ENCODE results near the gene FBL. TPM values are rescaled to one million over a fixed set of nuclear protein-coding genes. Genes with fewer than 3 reads are reported as not detected.

Gene FBL
- total RNA-seq, 1 donor from 2014 or later: 135 TPM

GRCh38 chr19:39848392-39848791 is 2.2 kb upstream of the FBL start:
- Histone ChIP-seq H3K9me3 (ENCODE audit: insufficient read depth, low read depth, low read length) (no peaks in the 10 kb centered on the region), H3K4me2 (ENCODE audit: low read length) (no peak overlapping the region), H3K36me3 (ENCODE audit: insufficient read depth, low read length) (no peaks in the 10 kb centered on the region), H3K79me2 (ENCODE audit: insufficient read depth, low read length) (peaks cover 28% of the 10 kb centered on the region), H4K20me1 (ENCODE audit: insufficient read depth, low read length) (peaks cover 24% of the 10 kb centered on the region), H3K9ac (ENCODE audit: low read length) (no peak overlapping the region), H3K27me3 (ENCODE audit: insufficient read depth, low read length) (no peaks in the 10 kb centered on the region), H3K4me3 (ENCODE audit: insufficient read depth, low read depth, low read length) (no peak overlapping the region), H2AFZ (ENCODE audit: low read depth, low read length) (no peak overlapping the region), H3K4me1 (ENCODE audit: insufficient read depth, low read length) (peaks cover 20% of the 10 kb centered on the region), H3K27ac (ENCODE audit: low read depth, low read length) (no peak overlapping the region)
- Mint-ChIP-seq H3K36me3 (ENCODE audit: low read depth, unreplicated experiment) (no peaks in the 10 kb centered on the region), H3K9me3 (ENCODE audit: unreplicated experiment) (peaks cover 2% of the 10 kb centered on the region), H3K4me3 (ENCODE audit: unreplicated experiment) (no peak overlapping the region), H3K4me1 (ENCODE audit: low read depth, unreplicated experiment) (peaks cover 22% of the 10 kb centered on the region), H3K27ac (ENCODE audit: unreplicated experiment) (no peak overlapping the region), H3K27me3 (ENCODE audit: low read depth, unreplicated experiment) (no peaks in the 10 kb centered on the region)
- DNase-seq (ENCODE audit: low read depth): no peak
- TF ChIP-seq EZH2 (IDR thresholded peaks at IDR 0.05; ENCODE audit: insufficient read depth, low read length) (no peak), CTCF (IDR thresholded peaks at IDR 0.05; ENCODE audit: insufficient read depth, low read depth, low read length) (no peak)
- no peak for FAIRE-seq

- DNase-seq (ENCODE audit: low read depth) (no peak), FAIRE-seq (no peak)
- H3K4me1 Mint-ChIP-seq (ENCODE audit: low read depth, unreplicated experiment): peaks cover 28% of the 10 kb centered on the region
- peaks cover 32% of the 10 kb centered on the region for H4K20me1 ChIP-seq (ENCODE audit: insufficient read depth, low read length)
- H3K4me1 ChIP-seq (ENCODE audit: insufficient read depth, low read length): peaks cover 22% of the 10 kb centered on the region
- H3K9me3 Mint-ChIP-seq (ENCODE audit: unreplicated experiment): peaks cover 2% of the 10 kb centered on the region
- H3K27me3 ChIP-seq (ENCODE audit: insufficient read depth, low read length): no peaks in the 10 kb centered on the region
- H3K27ac ChIP-seq (ENCODE audit: low read depth, low read length): no peak overlapping the region
- no peaks in the 10 kb centered on the region for H3K27me3 Mint-ChIP-seq (ENCODE audit: low read depth, unreplicated experiment)
- TF ChIP-seq EZH2 (IDR thresholded peaks at IDR 0.05; ENCODE audit: insufficient read depth, low read length) (no peak), CTCF (IDR thresholded peaks at IDR 0.05; ENCODE audit: insufficient read depth, low read depth, low read length) (no peak)
- peak overlapping the region; percentile 98 for H3K4me3 Mint-ChIP-seq (ENCODE audit: unreplicated experiment)
- peak overlapping the region; percentile 93 for H3K27ac Mint-ChIP-seq (ENCODE audit: unreplicated experiment)
- no peak overlapping the region for H2AFZ ChIP-seq (ENCODE audit: low read depth, low read length)
- H3K4me2 ChIP-seq (ENCODE audit: low read length): no peak overlapping the region
- no peak overlapping the region for H3K9ac ChIP-seq (ENCODE audit: low read length)
- H3K79me2 ChIP-seq (ENCODE audit: insufficient read depth, low read length): peaks cover 37% of the 10 kb centered on the region
- H3K36me3 Mint-ChIP-seq (ENCODE audit: low read depth, unreplicated experiment): no peaks in the 10 kb centered on the region
- H3K36me3 ChIP-seq (ENCODE audit: insufficient read depth, low read length): no peaks in the 10 kb centered on the region
- no peak overlapping the region for H3K4me3 ChIP-seq (ENCODE audit: insufficient read depth, low read depth, low read length)
- H3K9me3 ChIP-seq (ENCODE audit: insufficient read depth, low read depth, low read length): no peaks in the 10 kb centered on the region
Observed at GRCh38 chr19:39847525-39847924, 1.3 kb upstream of the FBL start.

GRCh38 chr19:39846678-39847486 is 703 bp upstream of the FBL start:
- H3K27me3 ChIP-seq (ENCODE audit: insufficient read depth, low read length): no peaks in the 10 kb centered on the region
- no peaks in the 10 kb centered on the region for H3K9me3 ChIP-seq (ENCODE audit: insufficient read depth, low read depth, low read length)
- FAIRE-seq (no peak), DNase-seq (ENCODE audit: low read depth) (no peak)
- H3K36me3 ChIP-seq (ENCODE audit: insufficient read depth, low read length): no peaks in the 10 kb centered on the region
- H3K4me1 Mint-ChIP-seq (ENCODE audit: low read depth, unreplicated experiment): peaks cover 32% of the 10 kb centered on the region
- H3K4me1 ChIP-seq (ENCODE audit: insufficient read depth, low read length): peaks cover 25% of the 10 kb centered on the region
- TF ChIP-seq CTCF (IDR thresholded peaks at IDR 0.05; ENCODE audit: insufficient read depth, low read depth, low read length): no peak
- TF ChIP-seq EZH2 (IDR thresholded peaks at IDR 0.05; ENCODE audit: insufficient read depth, low read length): no peak
- H3K4me2 ChIP-seq (ENCODE audit: low read length): peak overlapping the region; percentile 87
- peak overlapping the region; percentile 29 for H3K27ac ChIP-seq (ENCODE audit: low read depth, low read length)
- H2AFZ ChIP-seq (ENCODE audit: low read depth, low read length): peak overlapping the region; percentile 95
- H3K36me3 Mint-ChIP-seq (ENCODE audit: low read depth, unreplicated experiment): no peaks in the 10 kb centered on the region
- peak overlapping the region; percentile 96 for H3K9ac ChIP-seq (ENCODE audit: low read length)
- H3K4me3 Mint-ChIP-seq (ENCODE audit: unreplicated experiment): peak overlapping the region; percentile 98
- no peaks in the 10 kb centered on the region for H3K27me3 Mint-ChIP-seq (ENCODE audit: low read depth, unreplicated experiment)
- peak overlapping the region; percentile 93 for H3K27ac Mint-ChIP-seq (ENCODE audit: unreplicated experiment)
- peaks cover 42% of the 10 kb centered on the region for H3K79me2 ChIP-seq (ENCODE audit: insufficient read depth, low read length)
- H3K4me3 ChIP-seq (ENCODE audit: insufficient read depth, low read depth, low read length): peak overlapping the region; percentile 96
- H4K20me1 ChIP-seq (ENCODE audit: insufficient read depth, low read length): peaks cover 37% of the 10 kb centered on the region
- H3K9me3 Mint-ChIP-seq (ENCODE audit: unreplicated experiment): peaks cover 2% of the 10 kb centered on the region

Measured in astrocyte (in vitro differentiated cells and primary cell).